Pulmonary artery endothelial cell (primary cell): Measurements from ENCODE around the gene NTM. TPM values are rescaled to one million over a fixed set of nuclear protein-coding genes. Genes with fewer than 3 reads are reported as not detected.

ENCODE experiments used
- DNase-seq: peaks from one replicate; pipeline ENCODE4 v3.0.0-alpha.2; 2011; ENCODE audit warnings: low read depth, low spot score
- total RNA-seq: library from RNA; depleted of rRNA; stranded (reverse); fragments of >200 nt; gene quantifications from 2 replicates; pipeline ENCODE4 v1.2.3, GENCODE V29; 2014

Gene NTM
- total RNA-seq, 1 donor from 2014 or later: 2.6 TPM

DNA sequence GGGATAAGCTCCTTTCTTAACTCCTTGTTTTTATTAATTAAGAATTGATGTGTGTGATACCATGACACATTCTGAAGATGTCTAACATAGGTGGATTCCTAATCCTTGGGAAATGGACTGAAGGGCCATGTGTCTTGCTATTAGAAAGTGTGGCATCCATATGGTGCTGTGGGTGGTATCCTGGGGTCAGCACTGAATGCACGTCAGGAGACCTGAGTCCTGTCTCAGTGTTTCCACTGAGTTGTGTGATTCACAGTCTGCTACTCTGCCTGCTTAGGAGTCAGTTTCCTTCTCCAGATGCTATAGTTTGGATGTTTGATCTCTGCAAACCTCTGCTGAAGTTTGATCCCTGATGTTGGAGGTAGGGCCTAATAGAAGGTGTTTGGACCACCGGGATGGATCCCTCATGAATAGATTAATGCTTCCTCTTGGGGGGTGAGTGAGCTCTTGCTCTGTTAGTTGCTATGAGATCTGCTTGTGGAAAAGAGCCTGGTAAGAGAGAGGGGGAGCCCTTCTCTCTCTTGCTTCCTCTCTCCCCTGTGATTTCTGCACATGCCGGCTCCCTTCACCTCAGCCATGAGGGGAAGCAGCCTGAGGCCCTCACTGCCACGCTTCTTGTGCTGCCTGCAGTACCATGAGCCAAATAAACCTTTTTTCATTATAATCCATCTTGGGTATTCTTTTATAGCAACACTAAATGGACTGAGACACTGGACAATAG lies 666.5 kb downstream of the NTM start:
- no peak for DNase-seq

DNA sequence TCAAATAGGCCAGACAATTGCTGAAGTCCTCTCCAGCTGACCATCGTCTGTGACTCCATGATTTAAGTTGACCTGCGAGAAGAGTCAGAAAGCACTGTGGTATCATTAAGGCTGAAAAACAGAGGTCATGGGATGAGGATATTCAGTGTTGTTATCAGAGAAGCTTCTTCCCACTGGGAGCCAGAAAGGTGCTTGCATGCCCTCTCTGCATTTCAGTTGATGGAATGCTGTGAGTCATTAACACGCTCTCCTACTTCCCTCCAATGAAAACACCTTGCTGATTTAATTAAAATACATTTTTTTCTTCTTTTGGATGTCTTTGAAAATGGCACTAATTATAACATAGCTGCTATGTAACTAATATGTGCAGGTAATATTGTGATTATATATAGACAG lies 667.0 kb downstream of the NTM start:
- DNase-seq: no peak

DNA sequence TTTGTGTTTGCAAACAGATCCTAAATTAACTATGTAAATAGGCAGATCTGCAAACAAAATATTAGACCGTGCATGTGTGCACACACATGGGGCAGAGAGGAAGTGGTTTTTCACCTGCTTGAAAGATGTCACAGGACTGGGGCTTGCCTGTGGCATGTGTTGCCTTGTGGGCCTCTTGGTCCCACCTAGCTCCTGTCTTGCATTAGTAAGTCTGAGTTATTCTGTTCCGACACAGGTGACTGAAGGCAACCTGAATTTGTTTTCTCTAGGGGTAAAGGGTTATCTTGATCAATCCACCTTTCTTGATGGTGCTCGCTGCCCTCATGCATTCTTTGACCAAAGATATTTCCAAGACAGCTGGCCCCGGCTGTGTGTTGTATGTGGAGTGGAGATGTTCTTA lies 667.5 kb downstream of the NTM start:
- no peak for DNase-seq

DNA sequence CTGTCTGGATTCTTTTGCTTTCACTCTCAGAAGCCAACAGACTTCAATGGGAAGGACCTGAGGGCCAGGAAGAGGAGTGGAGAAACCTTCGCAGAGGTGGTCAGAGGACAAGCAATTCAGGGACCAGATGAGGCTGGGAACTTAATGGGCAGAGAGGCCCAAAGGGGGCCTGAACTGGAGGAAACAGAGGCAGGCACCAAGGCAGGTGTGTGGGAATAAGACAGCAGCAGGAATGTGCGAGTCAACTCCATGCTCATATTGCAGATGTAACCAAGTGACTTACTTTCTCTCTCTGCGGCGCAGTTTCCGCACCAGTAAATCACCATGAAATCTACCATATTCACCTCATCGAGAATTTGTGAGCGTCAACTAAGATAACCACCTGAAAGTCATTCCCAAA lies 669.1 kb downstream of the NTM start:
- no peak for DNase-seq

- DNase-seq: no peak
Observed at GRCh38 chr11:132042296-132042695, 671.9 kb downstream of the NTM start.

- DNase-seq: no peak
Observed at GRCh38 chr11:132043714-132044113, 673.3 kb downstream of the NTM start.

DNA sequence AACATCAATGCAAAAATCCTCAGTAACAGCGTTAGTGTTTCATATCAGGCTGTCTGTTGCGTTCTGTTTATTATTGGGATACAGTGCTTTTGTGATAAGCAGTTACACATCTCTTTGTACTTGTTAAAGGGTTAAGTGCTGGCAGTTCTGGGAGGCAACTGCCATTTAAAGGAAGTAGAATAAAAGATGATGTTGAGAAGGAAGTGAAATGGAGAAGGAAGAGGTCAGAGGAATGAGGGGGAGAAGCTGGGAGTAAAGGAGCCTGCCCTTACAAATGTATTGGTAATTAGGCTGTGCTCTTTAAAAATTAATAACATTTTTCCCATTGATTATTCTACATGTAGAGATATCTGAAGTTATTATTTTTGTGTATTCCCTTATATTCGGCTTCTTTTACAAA lies 674.7 kb downstream of the NTM start:
- DNase-seq: no peak

- DNase-seq: no peak
Observed at GRCh38 chr11:132046288-132046865, 676.0 kb downstream of the NTM start.

GRCh38 chr11:132047167-132047566 lies 676.8 kb downstream of the NTM start:
- DNase-seq: no peak

GRCh38 chr11:132048040-132048439 lies 677.6 kb downstream of the NTM start:
- no peak for DNase-seq

GRCh38 chr11:132049205-132049604 lies 678.8 kb downstream of the NTM start:
- DNase-seq: no peak

DNA sequence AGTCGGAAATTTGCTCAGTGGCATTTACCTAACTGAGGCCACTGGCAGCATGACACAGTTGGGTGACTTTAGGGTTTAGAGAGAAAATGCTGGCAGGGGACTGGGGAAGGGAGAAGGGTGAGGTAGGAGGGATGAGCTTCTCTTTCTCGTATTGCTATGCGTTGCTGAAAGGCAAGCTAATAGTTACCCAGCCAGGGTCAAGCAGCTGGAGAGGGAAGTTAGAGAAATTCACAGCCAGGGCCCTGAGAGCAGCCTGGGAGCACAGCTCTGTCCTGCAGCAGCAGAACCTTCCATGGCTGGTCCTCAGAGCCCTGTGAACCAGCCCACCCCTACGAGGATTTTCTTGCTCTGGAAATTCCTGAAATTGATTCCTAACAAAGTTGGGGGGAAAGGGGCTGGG lies 679.6 kb downstream of the NTM start:
- DNase-seq: no peak

DNA sequence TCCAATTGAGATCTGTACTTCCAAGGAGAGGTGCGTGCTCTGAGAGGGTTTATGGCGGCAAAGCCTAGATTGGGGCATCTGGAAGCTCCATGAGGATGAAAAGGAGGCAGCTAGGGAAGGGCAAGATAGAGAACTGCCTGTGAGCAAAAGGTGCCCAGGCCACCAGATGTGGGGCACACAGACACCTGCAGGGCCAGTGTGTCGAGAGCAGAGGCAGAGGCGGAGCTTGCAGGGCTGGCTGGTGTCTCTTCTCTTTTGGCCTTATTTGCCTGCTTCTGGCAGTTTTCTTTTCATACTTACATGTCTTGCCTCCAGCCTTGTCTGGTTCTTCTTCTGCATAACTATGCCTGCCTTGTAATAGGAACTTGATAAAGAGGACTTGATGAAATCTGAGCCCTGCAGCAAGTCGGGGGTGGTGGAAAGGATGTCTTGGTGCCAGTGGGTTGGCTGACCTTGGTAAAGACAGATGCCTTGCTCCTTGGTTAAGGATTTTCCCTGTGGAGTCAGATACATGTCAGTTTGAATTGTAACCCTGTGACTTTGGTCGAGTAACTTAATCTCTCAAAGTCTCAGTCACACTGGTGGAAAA lies 680.3 kb downstream of the NTM start:
- no peak for DNase-seq

DNA sequence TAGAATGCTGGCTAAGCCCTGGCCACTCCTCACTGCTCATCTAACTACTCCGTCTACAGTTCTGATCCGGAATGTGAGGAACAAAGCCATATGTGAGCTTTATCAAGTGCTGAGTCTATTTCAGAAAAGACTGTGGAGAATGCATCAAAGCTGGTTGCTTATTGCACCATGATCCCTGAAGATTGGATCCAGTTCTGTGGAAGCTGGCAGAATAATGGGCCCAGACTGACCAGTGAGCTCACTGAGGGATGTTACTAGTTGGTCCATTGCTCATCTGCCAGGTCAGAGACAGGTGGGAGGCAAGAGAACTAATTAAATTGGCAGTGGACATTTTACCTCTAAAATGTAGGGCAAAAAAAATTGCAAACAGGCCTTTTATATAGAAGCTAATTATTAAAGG lies 681.3 kb downstream of the NTM start:
- no peak for DNase-seq

DNA sequence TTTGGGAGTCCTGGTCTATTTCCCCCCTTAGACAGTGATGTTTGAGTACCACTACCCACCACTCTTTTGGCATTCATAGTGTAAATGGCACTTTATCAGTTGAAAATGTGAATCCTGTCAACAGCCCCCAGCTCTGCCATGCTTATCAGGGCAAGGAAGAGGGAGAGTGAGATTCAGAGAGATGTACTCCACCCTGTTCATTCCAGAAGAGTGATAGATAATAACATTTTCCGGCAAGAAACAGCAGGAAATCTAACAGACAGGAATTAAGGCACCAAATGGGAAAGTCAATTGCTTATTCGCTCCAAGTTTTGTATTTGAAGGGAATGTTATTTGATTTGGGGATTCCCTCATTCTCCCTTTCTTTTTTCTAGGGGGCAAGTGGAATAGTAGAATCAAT lies 681.9 kb downstream of the NTM start:
- DNase-seq: no peak

DNA sequence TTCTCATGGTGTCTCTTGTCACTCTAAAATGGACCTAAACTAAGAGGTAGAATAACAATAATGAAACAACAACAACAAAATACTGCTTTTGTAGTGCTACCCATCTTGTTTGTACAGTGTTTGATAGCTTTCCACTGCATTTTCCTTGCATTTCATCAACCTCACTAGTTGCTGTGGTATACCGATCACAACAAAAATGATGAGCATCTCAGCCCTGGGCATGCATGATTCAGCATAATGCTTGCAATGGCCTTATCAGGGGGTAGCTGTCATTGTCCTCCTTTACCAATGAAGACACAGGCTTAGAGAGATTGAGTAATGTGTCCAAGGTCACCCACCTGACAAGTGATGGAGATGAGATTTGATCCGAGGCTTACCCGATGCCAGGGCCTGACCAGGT lies 682.5 kb downstream of the NTM start:
- no peak for DNase-seq

DNA sequence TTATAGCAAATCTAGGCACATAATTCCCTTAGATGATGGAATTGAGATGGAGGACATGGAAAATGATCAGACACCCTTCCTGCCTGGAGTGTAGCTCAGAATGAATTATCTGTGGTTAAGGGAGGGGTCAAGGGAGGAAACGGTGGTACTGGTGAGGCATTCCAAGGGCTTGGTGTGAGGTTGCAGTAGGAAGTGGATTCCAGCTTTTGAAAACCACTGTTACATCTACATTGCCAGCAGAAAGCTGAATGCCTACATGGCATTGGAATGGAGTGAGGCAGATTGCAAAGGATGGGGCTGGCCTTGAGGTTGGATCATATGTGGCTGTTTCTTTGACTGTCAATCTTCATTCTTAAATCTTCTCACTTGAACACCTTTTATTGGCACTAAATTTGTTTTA lies 684.4 kb downstream of the NTM start:
- DNase-seq: no peak

DNA sequence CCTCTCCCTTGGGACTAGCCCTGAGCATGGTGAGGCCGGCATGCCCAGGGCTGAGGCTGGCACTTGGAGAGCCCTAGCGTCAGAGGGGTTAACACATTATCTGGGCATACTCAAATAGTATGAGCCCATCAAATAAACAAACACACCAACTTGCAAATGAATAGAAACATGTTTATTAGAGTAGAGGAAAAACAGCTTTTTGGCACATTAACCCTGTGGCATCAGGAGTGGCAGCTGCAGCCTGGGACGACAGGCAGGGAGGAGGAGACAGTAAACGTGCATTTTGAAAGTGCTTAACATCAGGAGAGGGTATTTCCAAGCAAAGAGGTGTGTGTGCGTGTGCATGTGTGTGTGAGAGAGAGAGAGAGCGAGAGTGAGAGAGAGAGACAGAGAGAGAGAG lies 684.9 kb downstream of the NTM start:
- no peak for DNase-seq

DNA sequence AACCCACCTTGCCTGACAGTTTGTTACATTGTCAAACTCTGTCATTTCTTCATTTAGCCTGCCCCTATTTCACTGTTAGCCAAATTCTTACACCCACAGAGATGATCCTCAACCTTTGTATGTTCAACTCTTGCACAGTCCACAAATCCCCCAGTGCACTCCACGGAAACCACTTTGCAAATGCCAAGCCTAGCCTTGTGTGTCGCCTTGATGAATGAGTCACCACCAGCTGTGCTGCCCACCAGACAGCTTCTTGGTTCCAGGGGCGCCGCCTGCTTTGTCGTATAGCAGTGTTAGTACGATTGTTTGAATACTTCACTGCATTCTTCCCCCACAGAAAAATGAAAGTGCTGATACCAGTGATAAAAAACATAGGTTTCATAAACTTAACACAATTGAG lies 686.3 kb downstream of the NTM start:
- no peak for DNase-seq

DNA sequence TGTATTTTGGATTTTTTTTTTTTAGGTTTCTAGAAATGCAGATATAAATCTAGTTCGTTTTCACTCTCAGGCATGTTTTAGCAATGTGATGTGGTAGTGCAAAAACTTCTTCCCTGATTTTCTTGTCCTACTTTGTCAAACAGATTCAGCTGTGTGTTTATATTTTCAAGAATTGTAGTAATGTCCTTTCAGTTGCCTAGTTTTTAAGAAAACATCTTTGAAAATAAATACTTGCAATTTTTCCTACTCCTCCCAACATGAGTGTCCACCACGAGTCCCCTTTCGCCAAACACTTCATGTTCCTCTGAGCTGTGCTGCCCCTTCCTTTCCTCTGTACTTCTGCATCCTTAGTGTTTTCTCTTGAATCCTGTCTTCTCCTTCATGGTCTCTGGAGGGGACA lies 686.9 kb downstream of the NTM start:
- no peak for DNase-seq

DNA sequence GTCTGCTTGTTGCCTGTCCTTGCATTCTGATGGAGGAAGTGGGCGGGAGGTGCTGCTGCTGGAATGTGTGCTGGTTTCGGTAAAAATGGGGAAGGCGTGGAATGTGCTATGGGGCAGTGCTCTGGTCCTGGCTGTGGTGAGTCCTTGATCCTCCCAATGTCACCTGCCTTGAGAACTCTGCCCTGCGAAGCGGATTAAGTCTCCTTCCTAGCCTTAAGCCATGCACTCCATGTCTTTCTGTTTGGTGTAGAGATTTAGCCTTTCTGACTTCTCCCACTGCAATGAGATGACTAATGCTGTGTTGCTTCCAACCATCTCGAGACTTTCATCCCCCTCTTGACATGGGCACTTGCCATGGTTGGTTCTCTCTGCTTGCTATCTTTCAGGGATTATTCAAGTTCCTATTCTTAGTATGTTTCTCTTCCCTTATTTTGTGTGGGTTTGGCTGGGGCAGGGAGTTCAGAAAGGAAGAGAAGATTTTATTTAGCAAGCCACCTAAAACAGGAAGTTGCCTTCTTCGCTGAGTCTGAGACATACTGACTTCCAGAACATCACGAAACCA lies 687.9 kb downstream of the NTM start:
- no peak for DNase-seq

DNA sequence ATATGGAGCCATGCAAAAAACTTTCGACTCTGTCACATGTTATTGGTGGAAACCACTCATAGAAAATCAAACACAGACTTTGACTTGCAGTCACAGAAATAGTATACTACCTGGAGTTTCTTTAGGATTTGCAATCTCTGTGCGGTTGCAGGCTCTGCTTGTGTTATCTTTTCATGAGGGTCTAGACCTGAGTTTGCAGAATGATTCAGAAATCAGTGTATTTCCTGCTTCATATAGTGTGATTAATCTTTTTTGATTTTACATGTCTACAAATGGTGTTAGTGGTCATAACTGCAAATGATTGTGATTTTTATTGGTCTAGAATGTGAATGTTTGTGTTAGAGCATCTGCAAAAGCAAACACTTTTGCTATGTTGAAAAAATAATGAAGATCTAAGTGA lies 690.2 kb downstream of the NTM start:
- DNase-seq: no peak

GRCh38 chr11:132062031-132062430 lies 691.6 kb downstream of the NTM start:
- DNase-seq: no peak
